ENCODE measurements around the gene ERC1.

Gene ERC1

GRCh38 chr12:1216560-1216959 is 225.5 kb downstream of the ERC1 start:
- Histone ChIP-seq H3K27ac (ENCODE audit: poor library complexity, severe bottlenecking) (peak overlapping the region; percentile 92), H3K4me3 (ENCODE audit: severe bottlenecking) (no peak overlapping the region), H3K4me1 (ENCODE audit: insufficient read depth, poor library complexity, severe bottlenecking) (peaks cover 43% of the 10 kb centered on the region)

DNA sequence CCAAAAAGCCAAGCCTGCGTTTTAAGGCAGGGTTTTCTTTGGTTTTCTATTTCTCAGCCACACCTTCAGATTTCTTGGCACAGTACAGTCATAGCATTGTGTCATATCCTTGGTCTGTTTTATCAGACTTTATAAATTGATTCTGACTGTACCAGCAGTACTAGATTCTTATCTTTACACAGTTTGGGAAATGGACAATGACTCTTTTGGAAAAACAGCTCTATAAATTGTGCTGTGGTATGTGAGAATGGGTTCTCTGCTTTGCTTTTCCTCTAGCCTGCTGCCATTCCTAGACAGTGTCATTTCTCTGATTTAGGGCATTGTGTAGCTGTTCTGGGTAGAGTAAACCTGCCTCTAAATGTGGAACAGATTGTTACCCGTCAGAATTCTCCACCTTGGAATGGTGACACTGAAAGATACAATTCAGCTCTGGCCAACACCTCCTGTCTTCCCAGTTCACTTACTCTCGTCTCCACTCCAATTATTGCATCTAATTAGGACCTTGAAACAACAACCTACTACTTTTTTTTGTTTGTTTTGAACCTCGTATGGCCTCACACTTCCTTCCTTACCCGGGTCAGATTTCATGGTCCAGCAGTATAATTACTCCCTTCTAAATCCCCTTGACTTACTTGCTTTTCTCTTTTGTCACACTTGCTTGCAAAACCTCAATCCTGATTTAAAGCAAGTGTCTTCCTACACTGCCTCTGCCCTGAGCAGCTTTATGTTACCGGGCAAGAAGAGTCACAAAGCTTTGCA is 226.3 kb downstream of the ERC1 start:
- Histone ChIP-seq H3K36me3 (ENCODE audit: low read depth) (no peaks in the 10 kb centered on the region), H3K9me3 (ENCODE audit: severe bottlenecking) (no peaks in the 10 kb centered on the region), H3K27ac (ENCODE audit: poor library complexity, severe bottlenecking) (peak overlapping the region; percentile 92), H3K4me3 (ENCODE audit: severe bottlenecking) (no peak overlapping the region), H3K4me1 (ENCODE audit: insufficient read depth, poor library complexity, severe bottlenecking) (peaks cover 45% of the 10 kb centered on the region), H3K27me3 (ENCODE audit: insufficient read depth, poor library complexity, severe bottlenecking) (no peaks in the 10 kb centered on the region)
- TF ChIP-seq, protein P1, sequence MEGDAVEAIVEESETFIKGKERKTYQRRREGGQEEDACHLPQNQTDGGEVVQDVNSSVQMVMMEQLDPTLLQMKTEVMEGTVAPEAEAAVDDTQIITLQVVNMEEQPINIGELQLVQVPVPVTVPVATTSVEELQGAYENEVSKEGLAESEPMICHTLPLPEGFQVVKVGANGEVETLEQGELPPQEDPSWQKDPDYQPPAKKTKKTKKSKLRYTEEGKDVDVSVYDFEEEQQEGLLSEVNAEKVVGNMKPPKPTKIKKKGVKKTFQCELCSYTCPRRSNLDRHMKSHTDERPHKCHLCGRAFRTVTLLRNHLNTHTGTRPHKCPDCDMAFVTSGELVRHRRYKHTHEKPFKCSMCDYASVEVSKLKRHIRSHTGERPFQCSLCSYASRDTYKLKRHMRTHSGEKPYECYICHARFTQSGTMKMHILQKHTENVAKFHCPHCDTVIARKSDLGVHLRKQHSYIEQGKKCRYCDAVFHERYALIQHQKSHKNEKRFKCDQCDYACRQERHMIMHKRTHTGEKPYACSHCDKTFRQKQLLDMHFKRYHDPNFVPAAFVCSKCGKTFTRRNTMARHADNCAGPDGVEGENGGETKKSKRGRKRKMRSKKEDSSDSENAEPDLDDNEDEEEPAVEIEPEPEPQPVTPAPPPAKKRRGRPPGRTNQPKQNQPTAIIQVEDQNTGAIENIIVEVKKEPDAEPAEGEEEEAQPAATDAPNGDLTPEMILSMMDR (IDR thresholded peaks at IDR 0.05; ENCODE audit: poor library complexity, severe bottlenecking): no peak
- DNase-seq (ENCODE audit: low spot score) (no peak), ATAC-seq (ENCODE audit: low read depth) (peak; percentile 93)

More at GRCh38 chr12:1216560-1216959, 225.5 kb downstream of the ERC1 start:
- H3K9me3 ChIP-seq (ENCODE audit: severe bottlenecking): no peaks in the 10 kb centered on the region
- TF ChIP-seq, protein P1 (IDR thresholded peaks at IDR 0.05; ENCODE audit: poor library complexity, severe bottlenecking): no peak
- H3K36me3 ChIP-seq (ENCODE audit: low read depth): no peaks in the 10 kb centered on the region
- ATAC-seq (ENCODE audit: low read depth) (peak; percentile 37), DNase-seq (ENCODE audit: low spot score) (no peak)
- no peaks in the 10 kb centered on the region for H3K27me3 ChIP-seq (ENCODE audit: insufficient read depth, poor library complexity, severe bottlenecking)

DNA sequence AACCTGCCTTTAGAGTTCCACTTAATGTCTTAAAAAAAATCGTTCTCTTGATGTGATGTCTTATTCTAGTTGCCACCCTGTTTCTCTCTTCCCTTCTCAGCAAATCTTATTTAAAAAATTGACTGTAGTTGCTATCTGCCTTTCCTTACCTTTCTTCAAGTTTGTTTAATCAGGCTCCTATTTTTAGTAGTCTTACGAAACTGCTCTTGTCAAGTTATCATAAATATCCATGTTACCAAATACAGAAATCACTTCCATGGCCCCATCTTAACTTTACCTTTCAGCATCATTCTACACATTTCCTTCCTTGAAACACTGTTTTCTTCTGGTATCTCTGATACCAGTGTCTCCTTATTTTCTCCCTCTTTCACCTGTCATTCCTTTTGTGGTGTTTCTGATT is 227.3 kb downstream of the ERC1 start:
- DNase-seq (ENCODE audit: low spot score) (no peak), ATAC-seq (ENCODE audit: low read depth) (no peak)
- TF ChIP-seq, protein P1 (IDR thresholded peaks at IDR 0.05; ENCODE audit: poor library complexity, severe bottlenecking): no peak
- Histone ChIP-seq H3K4me3 (ENCODE audit: severe bottlenecking) (no peak overlapping the region), H3K27ac (ENCODE audit: poor library complexity, severe bottlenecking) (peak overlapping the region; percentile 92), H3K9me3 (ENCODE audit: severe bottlenecking) (no peaks in the 10 kb centered on the region), H3K36me3 (ENCODE audit: low read depth) (0 out of 2 replicates have a peak, but pooled peaks cover 3% of the 10 kb centered on the region), H3K4me1 (ENCODE audit: insufficient read depth, poor library complexity, severe bottlenecking) (peaks cover 45% of the 10 kb centered on the region), H3K27me3 (ENCODE audit: insufficient read depth, poor library complexity, severe bottlenecking) (no peaks in the 10 kb centered on the region)

DNA sequence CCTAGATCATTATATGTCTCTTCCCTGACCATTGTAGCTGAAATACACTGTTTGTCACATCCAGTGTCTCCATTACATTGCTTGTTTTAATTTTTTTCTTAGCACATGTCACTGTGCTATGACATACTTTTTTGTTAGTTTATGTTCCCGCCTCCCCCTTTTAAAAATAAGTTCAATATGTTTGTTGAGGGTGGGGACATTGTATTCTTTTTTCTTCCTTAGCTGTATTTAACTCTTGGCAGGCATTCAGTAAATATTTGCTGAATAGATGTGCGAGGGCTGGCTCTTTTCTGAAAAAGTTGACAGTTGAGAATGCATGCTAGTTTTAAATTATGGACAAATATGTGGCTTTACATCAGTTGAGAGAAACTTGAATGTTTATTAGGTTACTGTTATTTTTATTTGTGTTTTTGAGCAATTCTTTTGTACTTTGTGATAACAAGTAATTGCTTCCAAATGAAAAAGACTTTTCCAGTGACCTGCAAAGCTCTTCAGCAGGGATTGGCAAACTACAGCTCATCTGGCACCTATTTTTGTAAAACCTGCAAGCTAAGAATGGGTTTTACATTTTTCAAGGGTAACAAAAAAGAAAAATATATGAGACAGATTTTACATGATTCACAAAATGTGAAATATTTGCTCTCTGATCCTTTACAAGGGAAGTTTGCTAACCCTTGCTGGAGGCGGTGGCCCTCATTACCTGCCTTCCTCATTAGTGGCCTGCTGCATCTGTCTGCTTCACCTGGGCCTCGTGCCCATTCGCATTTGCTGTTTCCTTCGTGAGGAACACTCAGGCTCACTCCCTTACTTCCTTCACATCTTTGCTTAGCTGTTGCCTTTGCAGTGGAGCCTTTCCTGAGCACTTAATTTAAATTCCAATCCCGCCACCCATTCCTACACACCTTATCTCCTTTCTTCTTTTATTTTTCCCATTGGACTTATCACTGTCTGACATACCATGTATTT is 229.4 kb downstream of the ERC1 start:
- ATAC-seq (ENCODE audit: low read depth): no peak
- TF ChIP-seq, protein P1 (IDR thresholded peaks at IDR 0.05; ENCODE audit: poor library complexity, severe bottlenecking): no peak
- 0 out of 2 replicates have a peak, but pooled peaks cover 3% of the 10 kb centered on the region for H3K36me3 ChIP-seq (ENCODE audit: low read depth)
- DNase-seq (ENCODE audit: low spot score): no peak
- H3K4me1 ChIP-seq (ENCODE audit: insufficient read depth, poor library complexity, severe bottlenecking): peaks cover 39% of the 10 kb centered on the region
- no peaks in the 10 kb centered on the region for H3K27me3 ChIP-seq (ENCODE audit: insufficient read depth, poor library complexity, severe bottlenecking)
- H3K9me3 ChIP-seq (ENCODE audit: severe bottlenecking): no peaks in the 10 kb centered on the region
- no peak overlapping the region for H3K4me3 ChIP-seq (ENCODE audit: severe bottlenecking)
- peak overlapping the region; percentile 23 for H3K27ac ChIP-seq (ENCODE audit: poor library complexity, severe bottlenecking)

All from RWPE2 (cell line).